ENCODE data around the gene TMEM100.

DNA sequence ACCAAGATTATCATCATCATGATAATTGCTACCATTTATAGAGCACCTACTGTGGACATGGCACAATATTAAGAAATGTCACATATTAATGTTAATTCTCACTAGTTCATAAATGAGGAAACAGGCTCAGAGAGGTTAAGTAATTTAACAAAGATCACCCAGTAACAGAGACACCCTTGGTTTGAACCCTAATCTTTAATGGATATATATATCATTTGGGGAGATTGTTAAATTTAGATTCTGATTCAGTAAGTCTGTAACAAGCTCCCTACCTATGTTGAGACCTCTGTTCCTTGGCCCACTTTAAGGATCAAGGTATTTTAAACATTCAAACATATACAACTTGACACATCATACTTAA is 804 bp upstream of the TMEM100 start:
- TF ChIP-seq, protein P1, sequence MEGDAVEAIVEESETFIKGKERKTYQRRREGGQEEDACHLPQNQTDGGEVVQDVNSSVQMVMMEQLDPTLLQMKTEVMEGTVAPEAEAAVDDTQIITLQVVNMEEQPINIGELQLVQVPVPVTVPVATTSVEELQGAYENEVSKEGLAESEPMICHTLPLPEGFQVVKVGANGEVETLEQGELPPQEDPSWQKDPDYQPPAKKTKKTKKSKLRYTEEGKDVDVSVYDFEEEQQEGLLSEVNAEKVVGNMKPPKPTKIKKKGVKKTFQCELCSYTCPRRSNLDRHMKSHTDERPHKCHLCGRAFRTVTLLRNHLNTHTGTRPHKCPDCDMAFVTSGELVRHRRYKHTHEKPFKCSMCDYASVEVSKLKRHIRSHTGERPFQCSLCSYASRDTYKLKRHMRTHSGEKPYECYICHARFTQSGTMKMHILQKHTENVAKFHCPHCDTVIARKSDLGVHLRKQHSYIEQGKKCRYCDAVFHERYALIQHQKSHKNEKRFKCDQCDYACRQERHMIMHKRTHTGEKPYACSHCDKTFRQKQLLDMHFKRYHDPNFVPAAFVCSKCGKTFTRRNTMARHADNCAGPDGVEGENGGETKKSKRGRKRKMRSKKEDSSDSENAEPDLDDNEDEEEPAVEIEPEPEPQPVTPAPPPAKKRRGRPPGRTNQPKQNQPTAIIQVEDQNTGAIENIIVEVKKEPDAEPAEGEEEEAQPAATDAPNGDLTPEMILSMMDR (IDR thresholded peaks at IDR 0.05; ENCODE audit: low read length): no peak
- TF ChIP-seq EZH2 (optimal IDR thresholded peaks at IDR 0.05; ENCODE audit: low read depth, low read length): no peak

All from MM.1S (cell line).